SK-N-SH (cell line): ENCODE results near the gene CIDEB. TPM values are rescaled to one million over a fixed set of nuclear protein-coding genes. Genes with fewer than 3 reads are reported as not detected.

Source experiments
- ELF1 ChIP-seq: IDR thresholded peaks from 2 replicates; pipeline ENCODE4 v1.4.0; 2012
- EP300 ChIP-seq, 2 experiments: IDR thresholded peaks; 2 replicates each; pipeline versions ENCODE4 v1.4.0 to v1.6.1; 2012; ENCODE audit warnings: borderline replicate concordance in 1 of 2, low read depth in 1 of 2, low read length in 1 of 2
- FOXM1 ChIP-seq: IDR thresholded peaks from 2 replicates; pipeline ENCODE4 v1.4.0; 2012; ENCODE audit warnings: low read depth, mild to moderate bottlenecking
- GABPA ChIP-seq: IDR thresholded peaks from 2 replicates; pipeline ENCODE4 v1.4.0; 2012; ENCODE audit warnings: low read depth, mild to moderate bottlenecking
- MXI1 ChIP-seq: IDR thresholded peaks from 2 replicates; pipeline ENCODE4 v1.6.1; 2012; ENCODE audit warnings: mild to moderate bottlenecking, low read depth, low read length, improper control_type of control experiment
- NRF1 ChIP-seq: IDR thresholded peaks from 2 replicates; pipeline ENCODE4 v1.6.1; 2012; ENCODE audit warnings: low read depth, mild to moderate bottlenecking, low read length
- POLR2AphosphoS5 ChIP-seq: IDR thresholded peaks from 2 replicates; pipeline ENCODE4 v1.6.1; 2012; ENCODE audit warnings: low read depth, low read length
- RCOR1 ChIP-seq: fragments of 150-350 bp; IDR thresholded peaks from 2 replicates; pipeline ENCODE4 v1.6.1; 2017; ENCODE audit warnings: antibody characterized with exemption, low read length
- RFX5 ChIP-seq: IDR thresholded peaks from 2 replicates; pipeline ENCODE4 v1.6.1; 2012; ENCODE audit warnings: mild to moderate bottlenecking, improper control_type of control experiment, low read length
- TCF12 ChIP-seq: IDR thresholded peaks from 2 replicates; pipeline ENCODE4 v1.4.0; 2012
- YY1 ChIP-seq: IDR thresholded peaks from 2 replicates; pipeline ENCODE4 v1.4.0; 2012; ENCODE audit warnings: low read depth, mild to moderate bottlenecking
- polyA plus RNA-seq, 3 experiments: library from polyadenylated mRNA; depleted of rRNA; stranded (reverse); fragments of >200 nt; gene quantifications; 2 replicates each; pipeline ENCODE4 v1.2.3, GENCODE V29; 2012
- TF ChIP-seq, protein P1 (sequence below): fragments of 150-350 bp; IDR thresholded peaks from 2 replicates; pipeline ENCODE4 v1.6.1; 2016; ENCODE audit warnings: mild to moderate bottlenecking, low read depth, low read length
- TF ChIP-seq, protein P2 (sequence below): IDR thresholded peaks from 2 replicates; pipeline ENCODE4; 2012
- TF ChIP-seq, protein P3 (sequence below): IDR thresholded peaks from 2 replicates; pipeline ENCODE4 v1.4.0; 2012; ENCODE audit warnings: low read depth, borderline replicate concordance
- TF ChIP-seq, protein P4 (sequence below): fragments of 150-350 bp; IDR thresholded peaks from 2 replicates; pipeline ENCODE4 v1.6.1; 2017; ENCODE audit warnings: antibody characterized with exemption, low read length, low read depth, borderline replicate concordance
- TF ChIP-seq, protein P5 (sequence below): fragments of 200-600 bp; sonication (generic); IDR thresholded peaks from 2 replicates; pipeline ENCODE4 v1.6.1; 2017; ENCODE audit warnings: antibody characterized with exemption, mild to moderate bottlenecking, moderate library complexity
- TF ChIP-seq, protein P6 (sequence below): IDR thresholded peaks from 2 replicates; pipeline ENCODE4 v1.4.0; 2012; ENCODE audit warnings: low read depth

The CIDEB gene
- polyA plus RNA-seq, 1 of the 3 experiments (the other 2 are of a cell fraction) = 0.05 TPM

DNA sequence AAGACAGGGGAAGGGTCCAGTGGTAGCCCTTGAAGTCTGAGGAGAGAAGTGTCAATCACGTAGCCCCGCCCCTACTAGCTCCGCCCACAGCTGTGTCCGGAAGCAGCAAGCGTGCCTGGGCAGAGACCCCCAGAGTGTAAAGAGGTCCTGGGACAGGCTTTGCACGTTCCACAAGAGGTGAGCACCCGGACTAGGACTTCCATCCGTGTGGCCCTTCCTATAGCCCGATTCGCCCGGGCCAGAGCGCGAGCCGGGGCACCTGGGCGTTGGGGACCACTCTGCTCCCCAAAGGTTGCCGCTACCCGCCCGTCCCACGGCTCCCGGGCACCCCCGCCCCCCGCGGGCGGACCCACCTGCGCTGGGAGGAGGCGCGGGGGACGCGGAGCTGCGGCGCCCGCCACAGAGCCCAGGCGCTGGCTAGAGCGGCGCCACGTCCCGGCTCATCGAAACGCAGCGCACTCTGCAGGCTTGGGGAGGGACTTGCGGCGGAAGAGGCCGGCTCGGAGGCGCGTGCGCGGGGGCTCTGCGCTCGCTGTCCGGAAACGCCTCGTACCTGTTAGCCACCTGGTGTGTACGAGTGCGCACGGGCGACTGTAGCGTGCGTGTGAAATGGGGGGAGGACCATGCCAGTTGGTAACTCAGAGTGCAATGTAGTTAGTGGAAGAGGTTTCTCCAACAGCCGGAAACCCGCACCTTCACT, 36.5 kb downstream of the CIDEB start, which contains the start of gene RABGGTA (continued):
- TF ChIP-seq, protein P1, sequence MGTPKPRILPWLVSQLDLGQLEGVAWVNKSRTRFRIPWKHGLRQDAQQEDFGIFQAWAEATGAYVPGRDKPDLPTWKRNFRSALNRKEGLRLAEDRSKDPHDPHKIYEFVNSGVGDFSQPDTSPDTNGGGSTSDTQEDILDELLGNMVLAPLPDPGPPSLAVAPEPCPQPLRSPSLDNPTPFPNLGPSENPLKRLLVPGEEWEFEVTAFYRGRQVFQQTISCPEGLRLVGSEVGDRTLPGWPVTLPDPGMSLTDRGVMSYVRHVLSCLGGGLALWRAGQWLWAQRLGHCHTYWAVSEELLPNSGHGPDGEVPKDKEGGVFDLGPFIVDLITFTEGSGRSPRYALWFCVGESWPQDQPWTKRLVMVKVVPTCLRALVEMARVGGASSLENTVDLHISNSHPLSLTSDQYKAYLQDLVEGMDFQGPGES = no peak
- TF ChIP-seq ELF1 = peak; percentile 59
- TF ChIP-seq NRF1 = peak; percentile 90
- peak; percentile 85; the same call in 1 of the 2 replicates for TF ChIP-seq MXI1
- peak; percentile 68 for TF ChIP-seq GABPA
- TF ChIP-seq FOXM1 = no peak
- TF ChIP-seq, protein P2, sequence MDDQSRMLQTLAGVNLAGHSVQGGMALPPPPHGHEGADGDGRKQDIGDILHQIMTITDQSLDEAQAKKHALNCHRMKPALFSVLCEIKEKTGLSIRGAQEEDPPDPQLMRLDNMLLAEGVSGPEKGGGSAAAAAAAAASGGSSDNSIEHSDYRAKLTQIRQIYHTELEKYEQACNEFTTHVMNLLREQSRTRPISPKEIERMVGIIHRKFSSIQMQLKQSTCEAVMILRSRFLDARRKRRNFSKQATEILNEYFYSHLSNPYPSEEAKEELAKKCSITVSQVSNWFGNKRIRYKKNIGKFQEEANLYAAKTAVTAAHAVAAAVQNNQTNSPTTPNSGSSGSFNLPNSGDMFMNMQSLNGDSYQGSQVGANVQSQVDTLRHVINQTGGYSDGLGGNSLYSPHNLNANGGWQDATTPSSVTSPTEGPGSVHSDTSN = peak; percentile 94
- TF ChIP-seq POLR2AphosphoS5 = peak; percentile 63
- TF ChIP-seq RCOR1 = peak; percentile 60
- TF ChIP-seq, protein P3, sequence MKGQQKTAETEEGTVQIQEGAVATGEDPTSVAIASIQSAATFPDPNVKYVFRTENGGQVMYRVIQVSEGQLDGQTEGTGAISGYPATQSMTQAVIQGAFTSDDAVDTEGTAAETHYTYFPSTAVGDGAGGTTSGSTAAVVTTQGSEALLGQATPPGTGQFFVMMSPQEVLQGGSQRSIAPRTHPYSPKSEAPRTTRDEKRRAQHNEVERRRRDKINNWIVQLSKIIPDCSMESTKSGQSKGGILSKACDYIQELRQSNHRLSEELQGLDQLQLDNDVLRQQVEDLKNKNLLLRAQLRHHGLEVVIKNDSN = 0 out of 2 replicates have a peak, but pooled peaks have one; percentile 13
- TF ChIP-seq, protein P4, sequence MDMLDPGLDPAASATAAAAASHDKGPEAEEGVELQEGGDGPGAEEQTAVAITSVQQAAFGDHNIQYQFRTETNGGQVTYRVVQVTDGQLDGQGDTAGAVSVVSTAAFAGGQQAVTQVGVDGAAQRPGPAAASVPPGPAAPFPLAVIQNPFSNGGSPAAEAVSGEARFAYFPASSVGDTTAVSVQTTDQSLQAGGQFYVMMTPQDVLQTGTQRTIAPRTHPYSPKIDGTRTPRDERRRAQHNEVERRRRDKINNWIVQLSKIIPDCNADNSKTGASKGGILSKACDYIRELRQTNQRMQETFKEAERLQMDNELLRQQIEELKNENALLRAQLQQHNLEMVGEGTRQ = no peak
- TF ChIP-seq, protein P5, sequence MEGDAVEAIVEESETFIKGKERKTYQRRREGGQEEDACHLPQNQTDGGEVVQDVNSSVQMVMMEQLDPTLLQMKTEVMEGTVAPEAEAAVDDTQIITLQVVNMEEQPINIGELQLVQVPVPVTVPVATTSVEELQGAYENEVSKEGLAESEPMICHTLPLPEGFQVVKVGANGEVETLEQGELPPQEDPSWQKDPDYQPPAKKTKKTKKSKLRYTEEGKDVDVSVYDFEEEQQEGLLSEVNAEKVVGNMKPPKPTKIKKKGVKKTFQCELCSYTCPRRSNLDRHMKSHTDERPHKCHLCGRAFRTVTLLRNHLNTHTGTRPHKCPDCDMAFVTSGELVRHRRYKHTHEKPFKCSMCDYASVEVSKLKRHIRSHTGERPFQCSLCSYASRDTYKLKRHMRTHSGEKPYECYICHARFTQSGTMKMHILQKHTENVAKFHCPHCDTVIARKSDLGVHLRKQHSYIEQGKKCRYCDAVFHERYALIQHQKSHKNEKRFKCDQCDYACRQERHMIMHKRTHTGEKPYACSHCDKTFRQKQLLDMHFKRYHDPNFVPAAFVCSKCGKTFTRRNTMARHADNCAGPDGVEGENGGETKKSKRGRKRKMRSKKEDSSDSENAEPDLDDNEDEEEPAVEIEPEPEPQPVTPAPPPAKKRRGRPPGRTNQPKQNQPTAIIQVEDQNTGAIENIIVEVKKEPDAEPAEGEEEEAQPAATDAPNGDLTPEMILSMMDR = peak; percentile 68
- TF ChIP-seq TCF12 = no peak
- no peak for TF ChIP-seq YY1
- TF ChIP-seq, protein P6, sequence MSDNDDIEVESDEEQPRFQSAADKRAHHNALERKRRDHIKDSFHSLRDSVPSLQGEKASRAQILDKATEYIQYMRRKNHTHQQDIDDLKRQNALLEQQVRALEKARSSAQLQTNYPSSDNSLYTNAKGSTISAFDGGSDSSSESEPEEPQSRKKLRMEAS = peak; percentile 84
- TF ChIP-seq RFX5 = peak; percentile 55; the same call in 1 of the 2 replicates
- peak in 1 of 2 experiments; percentile 62; a peak in 2 of 4 replicates for TF ChIP-seq EP300 (IDR thresholded peaks at IDR 0.05; ENCODE audit: borderline replicate concordance in 1 of 2, low read depth in 1 of 2, low read length in 1 of 2)
